GM12801 (cell line): ENCODE data around the gene KRTAP13-4.

Experiments
- CTCF ChIP-seq: IDR thresholded peaks from one replicate; pipeline ENCODE4 v1.5.1; 2011; ENCODE audit warnings: control low read depth; ENCODE audit not compliant: insufficient read length; ENCODE audit errors: extremely low read depth

The KRTAP13-4 gene

GRCh38 chr21:30430170-30430655, at the start of gene KRTAP13-4:
Gene KRTAP13-4 (plus strand): TSS chr21:30430220. CDS start chr21:30430276, 56 bp downstream.
- TF ChIP-seq CTCF = no peak

- no peak for TF ChIP-seq CTCF
Measured at GRCh38 chr21:30382201-30382600, 47.8 kb upstream of the KRTAP13-4 start.

GRCh38 chr21:30391492-30392025, 38.5 kb upstream of the KRTAP13-4 start:
- no peak for TF ChIP-seq CTCF

- no peak for TF ChIP-seq CTCF
Measured at GRCh38 chr21:30395731-30396130, 34.3 kb upstream of the KRTAP13-4 start, which contains the start of gene KRTAP13-1. Gene KRTAP13-1 (plus strand): TSS chr21:30396031. CDS start chr21:30396087, 56 bp downstream.

GRCh38 chr21:30408782-30409494, 21.1 kb upstream of the KRTAP13-4 start:
- no peak for TF ChIP-seq CTCF

GRCh38 chr21:30415993-30416392, 14.0 kb upstream of the KRTAP13-4 start:
- TF ChIP-seq CTCF = no peak

GRCh38 chr21:30425826-30426225, 4.2 kb upstream of the KRTAP13-4 start, which contains the start of gene KRTAP13-3:
Gene KRTAP13-3 (minus strand): TSS chr21:30425926. CDS start chr21:30425912, 14 bp downstream.
- TF ChIP-seq CTCF = no peak
